Liver (tissue), 9 donors: ENCODE results near the gene CTSS. TPM values are rescaled to one million over a fixed set of nuclear protein-coding genes. Genes with fewer than 3 reads are reported as not detected.

Experiments
- DNase-seq: peaks from one replicate; pipeline ENCODE4 v3.0.0-alpha.2; 2017; ENCODE audit warnings: low spot score
- H3K27ac ChIP-seq, 2 donors: one replicate each; pipeline ENCODE4 v1.7.0; 2013; ENCODE audit warnings: inconsistent platforms in 2 of 2, low read length in 2 of 2, control low read depth in 1 of 2, low read depth in 1 of 2, mild to moderate bottlenecking in 1 of 2
- H3K27me3 ChIP-seq, 4 donors: one replicate each; pipeline versions ENCODE4 v1.6.1 to v1.7.0; 2013; ENCODE audit warnings: low read length in 3 of 4, inconsistent platforms in 1 of 4, mild to moderate bottlenecking in 1 of 4, moderate library complexity in 1 of 4; ENCODE audit not compliant: control insufficient read depth in 4 of 4, insufficient read depth in 4 of 4
- H3K36me3 ChIP-seq, 4 donors: one replicate each; pipeline versions ENCODE4 v1.6.1 to v1.7.0; 2013; ENCODE audit warnings: low read length in 3 of 4, mild to moderate bottlenecking in 3 of 4, low read depth in 1 of 4, moderate library complexity in 1 of 4; ENCODE audit not compliant: control insufficient read depth in 4 of 4, insufficient read depth in 3 of 4
- H3K4me1 ChIP-seq, 4 donors: one replicate each; pipeline versions ENCODE4 v1.6.1 to v1.7.0; 2013; ENCODE audit warnings: low read length in 3 of 4, mild to moderate bottlenecking in 3 of 4, moderate library complexity in 1 of 4; ENCODE audit not compliant: control insufficient read depth in 4 of 4, insufficient read depth in 4 of 4
- H3K4me3 ChIP-seq, 3 donors: one replicate each; pipeline versions ENCODE4 v1.6.1 to v1.7.0; 2013; ENCODE audit warnings: low read length in 3 of 3, control low read depth in 1 of 3, low read depth in 1 of 3, mild to moderate bottlenecking in 1 of 3
- H3K9ac ChIP-seq, 2 donors: one replicate each; pipeline ENCODE4 v1.7.0; 2013; ENCODE audit warnings: low read length in 2 of 2, mild to moderate bottlenecking in 2 of 2, moderate library complexity in 2 of 2, control low read depth in 1 of 2, low read depth in 1 of 2
- H3K9me3 ChIP-seq, 4 donors: one replicate each; pipeline versions ENCODE4 v1.6.1 to v1.7.0; 2013; ENCODE audit warnings: low read length in 3 of 4; ENCODE audit not compliant: control insufficient read depth in 4 of 4
- EGR1 ChIP-seq, 2 donors: IDR thresholded peaks; 2 replicates each; pipeline ENCODE4 v1.6.1; 2016 to 2018; ENCODE audit warnings: antibody characterized with exemption in 2 of 2, low read depth in 2 of 2
- FOXA1 ChIP-seq: IDR thresholded peaks from 2 replicates; pipeline ENCODE4 v1.6.1; 2016; ENCODE audit warnings: antibody characterized with exemption
- FOXA2 ChIP-seq: IDR thresholded peaks from 2 replicates; pipeline ENCODE4 v1.6.1; 2016; ENCODE audit warnings: antibody characterized with exemption
- GABPA ChIP-seq, 2 donors: IDR thresholded peaks in 1 of 2; conservative IDR thresholded peaks in 1 of 2; 2 replicates each; pipeline ENCODE4 v1.6.1; 2016; ENCODE audit warnings: antibody characterized with exemption in 2 of 2, mild to moderate bottlenecking in 1 of 2, moderate library complexity in 1 of 2
- HNF4A ChIP-seq, 2 donors: conservative IDR thresholded peaks; 2 replicates each; pipeline ENCODE4 v1.6.1; 2016; ENCODE audit warnings: antibody characterized with exemption in 2 of 2, mild to moderate bottlenecking in 2 of 2
- HNF4G ChIP-seq: IDR thresholded peaks from 2 replicates; pipeline ENCODE4 v1.6.1; 2016; ENCODE audit warnings: antibody characterized with exemption
- JUND ChIP-seq, 2 donors: IDR thresholded peaks; 2 replicates each; pipeline ENCODE4 v1.6.1; 2016; ENCODE audit warnings: antibody characterized with exemption in 2 of 2
- NR2F2 ChIP-seq: IDR thresholded peaks from 2 replicates; pipeline ENCODE4 v1.6.1; 2016; ENCODE audit warnings: antibody characterized with exemption
- RAD21 ChIP-seq, 2 donors: IDR thresholded peaks; 2 replicates each; pipeline ENCODE4 v1.6.1; 2016; ENCODE audit warnings: antibody characterized with exemption in 2 of 2, mild to moderate bottlenecking in 2 of 2
- RXRA ChIP-seq, 2 donors: IDR thresholded peaks; 2 replicates each; pipeline ENCODE4 v1.6.1; 2017 to 2018; ENCODE audit warnings: antibody characterized with exemption in 2 of 2, mild to moderate bottlenecking in 1 of 2
- SP1 ChIP-seq: IDR thresholded peaks from 2 replicates; pipeline ENCODE4 v1.6.1; 2018; ENCODE audit warnings: antibody characterized with exemption, mild to moderate bottlenecking
- TAF1 ChIP-seq: conservative IDR thresholded peaks from 2 replicates; pipeline ENCODE4 v1.6.1; 2016; ENCODE audit warnings: antibody characterized with exemption, mild to moderate bottlenecking
- YY1 ChIP-seq: IDR thresholded peaks from 2 replicates; pipeline ENCODE4 v1.6.1; 2016; ENCODE audit warnings: antibody characterized with exemption, mild to moderate bottlenecking
- WGBS: extraction: QIAGEN DNeasy Blood & Tissue Kit; methylation state at CpG from one replicate; pipeline ENCODE4 v1.1.7; 2013; 5-methylcytosine and 5-hydroxymethylcytosine counted together
- polyA plus RNA-seq, 2 donors: library from polyadenylated mRNA; stranded (reverse) in 1 of 2; unstranded in 1 of 2; fragments of 200-250 nt in 1 of 2; fragments of >200 nt in 1 of 2; fragmentation: Nextera tagmentation in 1 of 2; extraction: Ambion mirVana in 1 of 2; gene quantifications; one replicate each; pipeline versions ENCODE4 v1.2.1 to v1.2.3, GENCODE V29; 2013 to 2015
- total RNA-seq, 2 donors: library from RNA; depleted of rRNA; stranded (reverse); fragments of >200 nt; gene quantifications; one replicate each; pipeline ENCODE4 v1.2.3, GENCODE V29; 2014
- TF ChIP-seq, protein P1 (sequence below): fragments of 150-350 bp; IDR thresholded peaks from 2 replicates; pipeline ENCODE4 v1.5.1; 2017; ENCODE audit warnings: improper control_type of control experiment, low read depth, low read length; ENCODE audit not compliant: missing input control
- TF ChIP-seq, protein P2 (sequence below): IDR thresholded peaks from 2 replicates; pipeline ENCODE4 v1.6.1; 2016; ENCODE audit warnings: antibody characterized with exemption
- TF ChIP-seq, protein P3 (sequence below): IDR thresholded peaks from 2 replicates; pipeline ENCODE4 v1.6.1; 2016; ENCODE audit warnings: antibody characterized with exemption
- TF ChIP-seq, protein P4 (sequence below): IDR thresholded peaks from 2 replicates; pipeline ENCODE4 v1.6.1; 2016; ENCODE audit warnings: antibody characterized with exemption, mild to moderate bottlenecking
- TF ChIP-seq, protein P5 (sequence below): IDR thresholded peaks from 2 replicates; pipeline ENCODE4 v1.6.1; 2016; ENCODE audit warnings: antibody characterized with exemption
- donor health status: healthy.
- donor health status: healthy.
- donor health status: healthy.
- donor health status: healthy.
- donor health status: healthy.

CTSS gene
- total and polyA plus RNA-seq, 4 donors, result 17.3 to 122 (median 62.4) TPM

DNA sequence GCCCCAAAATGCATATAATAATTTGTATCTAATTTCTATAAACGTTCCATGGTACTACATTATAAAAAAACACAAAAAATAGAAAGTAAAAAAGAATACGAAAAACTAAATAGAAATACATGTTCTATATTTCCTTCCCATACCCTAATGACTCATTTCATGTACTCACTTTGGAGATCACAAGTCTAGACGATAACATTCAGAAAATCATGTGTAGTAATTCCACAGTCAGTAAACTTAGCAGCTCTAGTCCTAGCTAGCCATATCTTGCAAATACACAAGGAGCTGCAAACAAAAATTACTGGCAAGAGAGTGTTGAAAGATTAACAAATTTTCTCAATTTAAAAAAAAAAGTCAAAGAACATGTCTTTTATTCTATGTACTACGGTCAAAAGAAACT is 70.0 kb downstream of the CTSS start:
- no peak for TF ChIP-seq JUND (IDR thresholded peaks at IDR 0.05)
- TF ChIP-seq, protein P1, sequence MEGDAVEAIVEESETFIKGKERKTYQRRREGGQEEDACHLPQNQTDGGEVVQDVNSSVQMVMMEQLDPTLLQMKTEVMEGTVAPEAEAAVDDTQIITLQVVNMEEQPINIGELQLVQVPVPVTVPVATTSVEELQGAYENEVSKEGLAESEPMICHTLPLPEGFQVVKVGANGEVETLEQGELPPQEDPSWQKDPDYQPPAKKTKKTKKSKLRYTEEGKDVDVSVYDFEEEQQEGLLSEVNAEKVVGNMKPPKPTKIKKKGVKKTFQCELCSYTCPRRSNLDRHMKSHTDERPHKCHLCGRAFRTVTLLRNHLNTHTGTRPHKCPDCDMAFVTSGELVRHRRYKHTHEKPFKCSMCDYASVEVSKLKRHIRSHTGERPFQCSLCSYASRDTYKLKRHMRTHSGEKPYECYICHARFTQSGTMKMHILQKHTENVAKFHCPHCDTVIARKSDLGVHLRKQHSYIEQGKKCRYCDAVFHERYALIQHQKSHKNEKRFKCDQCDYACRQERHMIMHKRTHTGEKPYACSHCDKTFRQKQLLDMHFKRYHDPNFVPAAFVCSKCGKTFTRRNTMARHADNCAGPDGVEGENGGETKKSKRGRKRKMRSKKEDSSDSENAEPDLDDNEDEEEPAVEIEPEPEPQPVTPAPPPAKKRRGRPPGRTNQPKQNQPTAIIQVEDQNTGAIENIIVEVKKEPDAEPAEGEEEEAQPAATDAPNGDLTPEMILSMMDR, result no peak
- Histone ChIP-seq H3K4me1 (peaks cover 3 to 10% (median 6%) of the 10 kb centered on the region in 4 donors), H3K4me3 (no peak overlapping the region), H3K9ac (no peak overlapping the region), H3K9me3 (no peaks in the 10 kb centered on the region), H3K27ac (no peak overlapping the region), H3K27me3 (no peaks in the 10 kb centered on the region), H3K36me3 (peaks cover 7 to 24% (median 7%) of the 10 kb centered on the region in 4 donors)
- no peak for DNase-seq
- WGBS, result 82% methylated on average over 4 of the region's 4 CpGs

DNA sequence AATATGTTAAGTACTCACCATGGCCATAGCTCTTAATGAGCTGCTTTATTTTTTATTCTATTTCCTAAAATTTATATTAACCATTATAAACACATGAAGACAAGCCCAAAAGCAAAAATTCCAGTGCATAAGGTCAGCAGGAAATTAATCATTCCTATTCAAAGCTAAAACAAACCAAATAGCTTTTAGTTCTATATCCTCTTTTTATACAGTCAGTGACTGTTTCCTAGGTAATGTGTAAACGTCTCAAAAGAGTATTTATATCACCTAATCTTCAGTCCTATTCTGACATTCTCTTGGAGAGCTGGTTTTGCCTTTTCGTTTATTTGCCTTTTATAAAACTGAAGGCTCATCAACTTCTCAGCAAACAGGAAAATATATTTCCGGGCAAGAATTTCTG is 72.9 kb downstream of the CTSS start:
- Histone ChIP-seq H3K9me3 (no peaks in the 10 kb centered on the region), H3K4me3 (no peak overlapping the region), H3K4me1 (peaks cover 3 to 9% (median 6%) of the 10 kb centered on the region in 4 donors), H3K27ac (no peak overlapping the region), H3K9ac (no peak overlapping the region), H3K27me3 (no peaks in the 10 kb centered on the region), H3K36me3 (peaks cover 7 to 34% (median 12%) of the 10 kb centered on the region in 4 donors)
- WGBS, result 86% methylated on average over 3 of the region's 3 CpGs
- TF ChIP-seq, protein P2, sequence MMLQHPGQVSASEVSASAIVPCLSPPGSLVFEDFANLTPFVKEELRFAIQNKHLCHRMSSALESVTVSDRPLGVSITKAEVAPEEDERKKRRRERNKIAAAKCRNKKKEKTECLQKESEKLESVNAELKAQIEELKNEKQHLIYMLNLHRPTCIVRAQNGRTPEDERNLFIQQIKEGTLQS, result no peak
- TF ChIP-seq EGR1 (IDR thresholded peaks at IDR 0.05; ENCODE audit: low read depth in 2 of 2), result no peak
- TF ChIP-seq, protein P3, sequence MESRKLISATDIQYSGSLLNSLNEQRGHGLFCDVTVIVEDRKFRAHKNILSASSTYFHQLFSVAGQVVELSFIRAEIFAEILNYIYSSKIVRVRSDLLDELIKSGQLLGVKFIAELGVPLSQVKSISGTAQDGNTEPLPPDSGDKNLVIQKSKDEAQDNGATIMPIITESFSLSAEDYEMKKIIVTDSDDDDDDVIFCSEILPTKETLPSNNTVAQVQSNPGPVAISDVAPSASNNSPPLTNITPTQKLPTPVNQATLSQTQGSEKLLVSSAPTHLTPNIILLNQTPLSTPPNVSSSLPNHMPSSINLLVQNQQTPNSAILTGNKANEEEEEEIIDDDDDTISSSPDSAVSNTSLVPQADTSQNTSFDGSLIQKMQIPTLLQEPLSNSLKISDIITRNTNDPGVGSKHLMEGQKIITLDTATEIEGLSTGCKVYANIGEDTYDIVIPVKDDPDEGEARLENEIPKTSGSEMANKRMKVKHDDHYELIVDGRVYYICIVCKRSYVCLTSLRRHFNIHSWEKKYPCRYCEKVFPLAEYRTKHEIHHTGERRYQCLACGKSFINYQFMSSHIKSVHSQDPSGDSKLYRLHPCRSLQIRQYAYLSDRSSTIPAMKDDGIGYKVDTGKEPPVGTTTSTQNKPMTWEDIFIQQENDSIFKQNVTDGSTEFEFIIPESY, result no peak
- no peak for TF ChIP-seq RXRA (IDR thresholded peaks at IDR 0.05)
- no peak for TF ChIP-seq FOXA1
- TF ChIP-seq, protein P4, sequence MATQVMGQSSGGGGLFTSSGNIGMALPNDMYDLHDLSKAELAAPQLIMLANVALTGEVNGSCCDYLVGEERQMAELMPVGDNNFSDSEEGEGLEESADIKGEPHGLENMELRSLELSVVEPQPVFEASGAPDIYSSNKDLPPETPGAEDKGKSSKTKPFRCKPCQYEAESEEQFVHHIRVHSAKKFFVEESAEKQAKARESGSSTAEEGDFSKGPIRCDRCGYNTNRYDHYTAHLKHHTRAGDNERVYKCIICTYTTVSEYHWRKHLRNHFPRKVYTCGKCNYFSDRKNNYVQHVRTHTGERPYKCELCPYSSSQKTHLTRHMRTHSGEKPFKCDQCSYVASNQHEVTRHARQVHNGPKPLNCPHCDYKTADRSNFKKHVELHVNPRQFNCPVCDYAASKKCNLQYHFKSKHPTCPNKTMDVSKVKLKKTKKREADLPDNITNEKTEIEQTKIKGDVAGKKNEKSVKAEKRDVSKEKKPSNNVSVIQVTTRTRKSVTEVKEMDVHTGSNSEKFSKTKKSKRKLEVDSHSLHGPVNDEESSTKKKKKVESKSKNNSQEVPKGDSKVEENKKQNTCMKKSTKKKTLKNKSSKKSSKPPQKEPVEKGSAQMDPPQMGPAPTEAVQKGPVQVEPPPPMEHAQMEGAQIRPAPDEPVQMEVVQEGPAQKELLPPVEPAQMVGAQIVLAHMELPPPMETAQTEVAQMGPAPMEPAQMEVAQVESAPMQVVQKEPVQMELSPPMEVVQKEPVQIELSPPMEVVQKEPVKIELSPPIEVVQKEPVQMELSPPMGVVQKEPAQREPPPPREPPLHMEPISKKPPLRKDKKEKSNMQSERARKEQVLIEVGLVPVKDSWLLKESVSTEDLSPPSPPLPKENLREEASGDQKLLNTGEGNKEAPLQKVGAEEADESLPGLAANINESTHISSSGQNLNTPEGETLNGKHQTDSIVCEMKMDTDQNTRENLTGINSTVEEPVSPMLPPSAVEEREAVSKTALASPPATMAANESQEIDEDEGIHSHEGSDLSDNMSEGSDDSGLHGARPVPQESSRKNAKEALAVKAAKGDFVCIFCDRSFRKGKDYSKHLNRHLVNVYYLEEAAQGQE, result no peak
- TF ChIP-seq, protein P5, sequence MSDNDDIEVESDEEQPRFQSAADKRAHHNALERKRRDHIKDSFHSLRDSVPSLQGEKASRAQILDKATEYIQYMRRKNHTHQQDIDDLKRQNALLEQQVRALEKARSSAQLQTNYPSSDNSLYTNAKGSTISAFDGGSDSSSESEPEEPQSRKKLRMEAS, result no peak
- no peak for TF ChIP-seq NR2F2
- no peak for TF ChIP-seq TAF1
- TF ChIP-seq RAD21 (IDR thresholded peaks at IDR 0.05), result no peak
- TF ChIP-seq HNF4G, result no peak
- TF ChIP-seq JUND (IDR thresholded peaks at IDR 0.05), result no peak
- TF ChIP-seq GABPA (IDR thresholded peaks at IDR 0.05 in 1 of 2, conservative IDR thresholded peaks at IDR 0.05 in 1 of 2), result no peak
- no peak for TF ChIP-seq YY1
- TF ChIP-seq HNF4A (conservative IDR thresholded peaks at IDR 0.05), result no peak
- TF ChIP-seq SP1, result no peak
- TF ChIP-seq, protein P1, result no peak
- no peak for TF ChIP-seq FOXA2
- DNase-seq, result no peak
